Adrenal gland (tissue), 5 donors: ENCODE measurements around the gene CEP112.

Experiments used
- CTCF ChIP-seq, 6 experiments: fragments of 450-650 bp in 4 of 6; fragments of 200-600 bp in 2 of 6; sonication (generic) in 1 of 6; IDR thresholded peaks; 1 replicate in 5 of 6; 2 replicates in 1 of 6; pipeline versions ENCODE4 v1.5.1 to v1.8.0; 2016 to 2021; ENCODE audit warnings: antibody characterized with exemption in 6 of 6, mild to moderate bottlenecking in 2 of 6, moderate library complexity in 1 of 6
- POLR2A ChIP-seq, 2 donors: fragments of 450-650 bp; IDR thresholded peaks; one replicate each; pipeline ENCODE4 v1.6.1; 2017; ENCODE audit warnings: antibody characterized with exemption in 2 of 2, mild to moderate bottlenecking in 2 of 2, moderate library complexity in 1 of 2
- donor health status: DM: no; HTN: no; CAD: no.

DNA sequence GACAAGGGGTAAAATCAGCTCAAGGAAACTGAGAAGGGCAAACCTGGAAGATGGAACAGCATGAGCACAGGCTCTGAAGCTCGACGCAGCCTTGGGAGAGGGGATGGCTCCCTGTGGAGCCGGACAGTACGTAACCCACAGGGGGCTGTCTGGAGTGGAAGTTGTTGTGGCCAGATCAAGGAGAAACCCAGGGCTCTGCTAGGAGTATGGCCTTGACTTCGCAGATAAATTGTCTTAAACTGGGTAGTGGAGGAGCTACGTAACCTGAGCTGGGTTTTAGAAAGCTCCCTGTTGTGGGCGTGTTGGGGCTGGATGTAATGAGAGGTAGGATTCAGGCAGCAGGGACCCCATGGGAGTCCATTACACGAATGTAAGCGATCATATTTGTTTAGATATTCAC is 605.0 kb downstream of the CEP112 start:
- TF ChIP-seq CTCF (IDR thresholded peaks at IDR 0.05) = no peak
- TF ChIP-seq POLR2A (IDR thresholded peaks at IDR 0.05) = no peak
